Stomach (tissue), 4 donors: ENCODE data around the gene TRIM52.

Experiments
- EP300 ChIP-seq: sonication (generic); formaldehyde crosslinking; IDR thresholded peaks from one replicate; pipeline ENCODE4 v1.6.1; 2017; ENCODE audit warnings: antibody characterized with exemption
- POLR2A ChIP-seq, 4 donors: fragments of 450-650 bp; IDR thresholded peaks; one replicate each; pipeline ENCODE4 v1.6.1; 2016; ENCODE audit warnings: antibody characterized with exemption in 4 of 4, control low read depth in 2 of 4, mild to moderate bottlenecking in 1 of 4, moderate library complexity in 1 of 4
- TF ChIP-seq, protein P1 (sequence below), 7 experiments: fragments of 450-650 bp in 4 of 7; fragments of 200-600 bp in 3 of 7; sonication (generic) in 3 of 7; IDR thresholded peaks; one replicate each; pipeline ENCODE4 v1.5.1; 2016 to 2019; ENCODE audit warnings: antibody characterized with exemption in 7 of 7, control low read depth in 2 of 7, mild to moderate bottlenecking in 1 of 7

DNA sequence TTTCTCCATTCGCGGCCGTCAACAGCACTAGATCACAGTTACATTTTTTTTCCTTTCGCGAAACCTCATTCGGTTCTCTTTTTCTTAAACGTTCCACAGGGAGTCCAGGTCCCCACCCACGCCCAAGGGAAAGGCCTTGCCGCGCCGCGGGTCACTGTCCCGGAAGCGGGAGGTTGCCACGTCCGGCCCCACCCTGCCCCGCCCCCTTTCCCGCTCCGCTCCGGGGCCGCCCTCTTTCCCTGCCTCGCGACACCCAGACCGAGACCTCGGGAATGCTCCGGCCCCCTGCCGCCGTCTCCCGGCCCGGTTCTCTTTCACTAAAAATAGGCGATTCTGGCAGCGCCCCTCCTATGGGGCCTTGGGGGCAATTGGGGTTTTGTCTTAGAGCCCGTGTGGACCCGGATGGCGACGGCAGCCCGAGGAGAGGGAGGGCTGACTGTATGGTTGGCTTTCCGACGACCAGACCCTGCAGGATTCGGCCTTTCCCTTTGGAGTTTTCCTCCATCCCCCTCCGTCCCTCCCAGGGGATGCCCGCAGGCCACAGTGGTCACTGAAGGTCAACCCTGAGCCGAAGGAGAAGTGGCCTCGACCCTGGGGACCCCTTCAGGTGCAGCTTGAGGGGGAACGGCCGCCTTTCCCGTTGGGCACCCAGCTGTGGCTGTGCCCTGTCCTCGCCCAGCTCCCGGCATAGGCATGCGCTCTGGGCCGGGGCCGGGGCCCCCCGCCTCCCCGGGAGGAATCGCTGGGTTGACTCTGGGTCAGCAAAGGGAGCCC lies 14.5 kb downstream of the TRIM52 start:
- TF ChIP-seq, protein P1, sequence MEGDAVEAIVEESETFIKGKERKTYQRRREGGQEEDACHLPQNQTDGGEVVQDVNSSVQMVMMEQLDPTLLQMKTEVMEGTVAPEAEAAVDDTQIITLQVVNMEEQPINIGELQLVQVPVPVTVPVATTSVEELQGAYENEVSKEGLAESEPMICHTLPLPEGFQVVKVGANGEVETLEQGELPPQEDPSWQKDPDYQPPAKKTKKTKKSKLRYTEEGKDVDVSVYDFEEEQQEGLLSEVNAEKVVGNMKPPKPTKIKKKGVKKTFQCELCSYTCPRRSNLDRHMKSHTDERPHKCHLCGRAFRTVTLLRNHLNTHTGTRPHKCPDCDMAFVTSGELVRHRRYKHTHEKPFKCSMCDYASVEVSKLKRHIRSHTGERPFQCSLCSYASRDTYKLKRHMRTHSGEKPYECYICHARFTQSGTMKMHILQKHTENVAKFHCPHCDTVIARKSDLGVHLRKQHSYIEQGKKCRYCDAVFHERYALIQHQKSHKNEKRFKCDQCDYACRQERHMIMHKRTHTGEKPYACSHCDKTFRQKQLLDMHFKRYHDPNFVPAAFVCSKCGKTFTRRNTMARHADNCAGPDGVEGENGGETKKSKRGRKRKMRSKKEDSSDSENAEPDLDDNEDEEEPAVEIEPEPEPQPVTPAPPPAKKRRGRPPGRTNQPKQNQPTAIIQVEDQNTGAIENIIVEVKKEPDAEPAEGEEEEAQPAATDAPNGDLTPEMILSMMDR (IDR thresholded peaks at IDR 0.05), result no peak
- TF ChIP-seq POLR2A (IDR thresholded peaks at IDR 0.05) (peak in 1 of 4 donors; percentile 9), EP300 (no peak)
